CD4-positive, alpha-beta T cell treated with Interleukin-12 subunit alpha and Interleukin-12 subunit beta, for 1 hour (primary cell): ENCODE results near the gene SEC16A.
A peak's percentile ranks its signal among the peaks of the same experiment; 100 is the strongest.

Source experiments
- DNase-seq: peaks from one replicate; pipeline ENCODE4 v3.0.0-alpha.2; 2020

Gene SEC16A, protein sequence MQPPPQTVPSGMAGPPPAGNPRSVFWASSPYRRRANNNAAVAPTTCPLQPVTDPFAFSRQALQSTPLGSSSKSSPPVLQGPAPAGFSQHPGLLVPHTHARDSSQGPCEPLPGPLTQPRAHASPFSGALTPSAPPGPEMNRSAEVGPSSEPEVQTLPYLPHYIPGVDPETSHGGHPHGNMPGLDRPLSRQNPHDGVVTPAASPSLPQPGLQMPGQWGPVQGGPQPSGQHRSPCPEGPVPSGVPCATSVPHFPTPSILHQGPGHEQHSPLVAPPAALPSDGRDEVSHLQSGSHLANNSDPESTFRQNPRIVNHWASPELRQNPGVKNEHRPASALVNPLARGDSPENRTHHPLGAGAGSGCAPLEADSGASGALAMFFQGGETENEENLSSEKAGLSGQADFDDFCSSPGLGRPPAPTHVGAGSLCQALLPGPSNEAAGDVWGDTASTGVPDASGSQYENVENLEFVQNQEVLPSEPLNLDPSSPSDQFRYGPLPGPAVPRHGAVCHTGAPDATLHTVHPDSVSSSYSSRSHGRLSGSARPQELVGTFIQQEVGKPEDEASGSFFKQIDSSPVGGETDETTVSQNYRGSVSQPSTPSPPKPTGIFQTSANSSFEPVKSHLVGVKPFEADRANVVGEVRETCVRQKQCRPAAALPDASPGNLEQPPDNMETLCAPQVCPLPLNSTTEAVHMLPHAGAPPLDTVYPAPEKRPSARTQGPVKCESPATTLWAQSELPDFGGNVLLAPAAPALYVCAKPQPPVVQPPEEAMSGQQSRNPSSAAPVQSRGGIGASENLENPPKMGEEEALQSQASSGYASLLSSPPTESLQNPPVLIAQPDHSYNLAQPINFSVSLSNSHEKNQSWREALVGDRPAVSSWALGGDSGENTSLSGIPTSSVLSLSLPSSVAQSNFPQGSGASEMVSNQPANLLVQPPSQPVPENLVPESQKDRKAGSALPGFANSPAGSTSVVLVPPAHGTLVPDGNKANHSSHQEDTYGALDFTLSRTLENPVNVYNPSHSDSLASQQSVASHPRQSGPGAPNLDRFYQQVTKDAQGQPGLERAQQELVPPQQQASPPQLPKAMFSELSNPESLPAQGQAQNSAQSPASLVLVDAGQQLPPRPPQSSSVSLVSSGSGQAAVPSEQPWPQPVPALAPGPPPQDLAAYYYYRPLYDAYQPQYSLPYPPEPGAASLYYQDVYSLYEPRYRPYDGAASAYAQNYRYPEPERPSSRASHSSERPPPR (N-terminal part only)

DNA sequence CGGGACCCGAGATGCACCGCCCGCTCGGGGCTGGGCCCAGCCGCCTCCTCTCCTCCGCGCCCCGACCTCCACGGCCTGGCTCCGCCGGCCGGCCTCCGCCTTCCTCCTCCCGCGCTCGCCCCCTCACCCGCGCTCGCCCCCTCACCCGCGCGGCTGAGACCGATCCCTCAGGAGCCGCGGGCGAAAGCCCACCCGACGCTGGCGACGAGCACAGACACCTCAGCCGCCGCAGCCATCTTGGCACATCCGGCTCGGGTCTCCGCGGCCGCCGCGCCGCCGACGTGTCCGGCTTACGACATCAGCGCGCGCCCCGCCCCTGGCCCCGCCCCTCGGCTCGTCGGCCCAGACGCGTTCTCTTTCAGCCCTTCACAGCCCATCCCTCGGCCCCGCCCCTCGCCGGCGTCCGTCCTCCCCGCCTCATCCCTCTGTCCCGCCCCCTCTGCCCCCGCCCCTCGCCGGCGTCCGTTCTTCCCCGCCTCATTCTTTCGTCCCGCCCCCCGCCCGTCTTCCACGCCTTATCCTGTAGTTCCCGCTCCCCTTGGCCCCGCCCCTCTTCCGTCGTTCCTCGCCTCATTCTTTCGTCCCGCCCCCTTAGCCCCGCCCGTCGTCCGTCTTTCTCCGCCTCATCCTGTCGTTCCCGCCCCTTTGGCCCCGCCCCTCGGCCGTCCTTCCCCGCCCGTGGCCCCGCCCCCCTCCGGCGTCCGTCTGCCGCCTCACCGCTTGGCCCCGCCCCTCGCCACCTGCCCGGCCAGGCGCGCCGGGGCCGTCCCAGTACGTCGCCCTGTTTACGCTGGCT is at the start of gene SEC16A:
Gene SEC16A, minus strand, starts transcription at position 248 of the 796 bp plus-strand sequence. CDS start 5,425 bp downstream, outside the sequence.
- peak; percentile 99 for DNase-seq

DNA sequence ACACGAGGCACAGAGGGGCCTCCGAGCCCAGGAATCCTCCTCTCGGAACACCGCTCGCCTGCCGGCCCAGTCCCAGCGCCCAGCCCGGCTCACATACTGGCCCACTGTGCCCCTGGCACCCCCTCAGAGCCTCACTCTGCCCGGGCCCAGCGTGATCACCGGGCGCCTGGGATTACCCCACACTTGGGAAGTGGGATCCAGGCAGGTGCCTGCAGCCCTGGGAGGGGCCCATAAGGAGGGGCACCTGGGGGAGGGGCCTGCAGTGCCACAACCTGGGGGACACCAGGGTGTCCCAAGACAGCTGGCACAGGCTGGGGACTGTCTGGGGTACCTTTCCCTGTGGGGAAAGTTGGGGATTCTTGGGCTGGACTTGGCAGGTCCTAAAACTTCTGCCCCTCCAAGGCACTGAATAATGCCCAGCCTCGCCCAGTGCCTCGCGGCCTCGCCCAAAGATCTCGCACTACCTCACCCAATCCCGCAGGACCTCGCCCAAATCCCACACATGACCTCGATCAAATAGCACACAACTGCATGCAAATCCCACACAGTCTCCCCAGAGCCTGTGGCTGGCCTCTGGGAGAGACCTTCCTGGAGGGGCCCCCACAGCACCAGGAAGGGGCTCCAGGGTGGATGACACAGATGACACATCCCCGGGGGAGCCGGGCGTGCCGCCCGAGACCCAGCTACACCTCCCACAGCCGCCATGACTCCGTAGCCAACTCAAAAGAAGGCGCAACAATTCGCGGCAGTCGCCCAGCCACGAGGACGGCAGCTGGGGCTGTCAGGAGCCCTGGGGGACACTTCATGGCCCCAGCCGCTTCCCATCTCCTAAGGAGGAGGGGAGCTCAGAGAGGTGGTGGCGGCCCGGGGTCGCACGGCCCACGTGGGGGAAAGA is 49.3 kb upstream of the SEC16A start:
- no peak for DNase-seq

DNA sequence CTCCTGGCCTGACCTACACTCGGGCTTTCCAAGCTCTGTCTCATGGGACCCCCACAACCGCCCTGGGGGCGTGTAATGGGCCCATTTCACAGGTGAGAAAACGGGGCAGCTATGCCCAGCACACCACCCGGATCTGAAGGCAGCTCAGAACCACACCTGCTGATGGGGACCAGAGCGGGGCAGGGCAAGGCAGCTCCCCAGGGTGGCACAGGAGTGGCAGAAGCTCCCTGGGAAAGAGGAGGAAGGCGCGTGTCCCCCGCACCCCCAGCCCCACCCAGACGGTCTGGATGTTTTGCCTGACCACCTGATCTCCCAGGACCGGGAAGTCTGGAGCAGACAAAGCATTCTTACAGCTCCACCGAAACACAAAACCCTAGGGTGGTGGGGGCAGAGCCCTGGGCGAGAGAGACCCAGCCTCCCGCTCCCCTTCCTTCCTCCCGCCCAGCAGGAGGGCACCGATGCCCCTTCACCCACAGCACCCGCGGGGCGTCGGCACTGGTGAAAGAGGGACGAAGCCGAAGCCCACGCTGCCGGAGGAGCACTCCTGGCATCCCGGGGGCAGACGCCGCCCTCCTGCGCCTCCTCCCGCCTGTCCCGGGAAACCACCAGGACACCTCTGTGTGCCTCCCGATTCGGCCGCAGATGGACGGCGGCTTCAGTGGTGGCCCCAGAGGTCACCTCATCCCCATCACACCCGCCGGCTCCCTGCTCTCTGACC is 48.5 kb upstream of the SEC16A start:
- DNase-seq, result no peak

DNA sequence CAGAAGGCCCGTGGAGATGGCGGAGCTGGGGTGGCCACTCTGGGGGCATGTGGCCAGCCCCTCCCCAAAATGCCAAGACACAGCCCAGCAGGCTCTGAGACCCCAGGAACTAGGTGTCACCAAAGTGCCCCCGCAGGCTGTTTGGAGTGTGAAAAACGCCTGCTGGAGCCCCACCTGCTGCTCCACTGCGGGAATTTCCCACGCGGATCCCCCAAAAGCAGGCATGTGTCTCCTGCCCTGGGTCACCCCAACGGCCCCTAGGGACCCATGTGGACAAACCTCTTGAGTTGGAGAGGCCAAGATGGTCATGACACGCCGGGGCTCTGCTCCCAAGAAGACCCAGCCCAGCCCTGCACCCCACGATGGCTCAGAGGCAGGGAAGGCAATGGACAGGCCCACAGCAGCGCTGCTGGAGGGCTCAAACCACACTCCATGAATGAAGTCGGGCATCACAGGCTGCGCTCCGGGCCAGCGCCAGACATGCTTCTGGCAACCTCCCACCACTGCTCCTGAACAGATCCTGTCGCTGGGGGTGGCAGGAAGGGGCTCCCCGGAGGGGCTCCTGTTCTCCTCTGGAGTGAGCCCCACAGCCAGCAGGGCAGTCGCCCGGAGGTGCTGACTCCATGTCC is 47.7 kb upstream of the SEC16A start:
- no peak for DNase-seq

DNA sequence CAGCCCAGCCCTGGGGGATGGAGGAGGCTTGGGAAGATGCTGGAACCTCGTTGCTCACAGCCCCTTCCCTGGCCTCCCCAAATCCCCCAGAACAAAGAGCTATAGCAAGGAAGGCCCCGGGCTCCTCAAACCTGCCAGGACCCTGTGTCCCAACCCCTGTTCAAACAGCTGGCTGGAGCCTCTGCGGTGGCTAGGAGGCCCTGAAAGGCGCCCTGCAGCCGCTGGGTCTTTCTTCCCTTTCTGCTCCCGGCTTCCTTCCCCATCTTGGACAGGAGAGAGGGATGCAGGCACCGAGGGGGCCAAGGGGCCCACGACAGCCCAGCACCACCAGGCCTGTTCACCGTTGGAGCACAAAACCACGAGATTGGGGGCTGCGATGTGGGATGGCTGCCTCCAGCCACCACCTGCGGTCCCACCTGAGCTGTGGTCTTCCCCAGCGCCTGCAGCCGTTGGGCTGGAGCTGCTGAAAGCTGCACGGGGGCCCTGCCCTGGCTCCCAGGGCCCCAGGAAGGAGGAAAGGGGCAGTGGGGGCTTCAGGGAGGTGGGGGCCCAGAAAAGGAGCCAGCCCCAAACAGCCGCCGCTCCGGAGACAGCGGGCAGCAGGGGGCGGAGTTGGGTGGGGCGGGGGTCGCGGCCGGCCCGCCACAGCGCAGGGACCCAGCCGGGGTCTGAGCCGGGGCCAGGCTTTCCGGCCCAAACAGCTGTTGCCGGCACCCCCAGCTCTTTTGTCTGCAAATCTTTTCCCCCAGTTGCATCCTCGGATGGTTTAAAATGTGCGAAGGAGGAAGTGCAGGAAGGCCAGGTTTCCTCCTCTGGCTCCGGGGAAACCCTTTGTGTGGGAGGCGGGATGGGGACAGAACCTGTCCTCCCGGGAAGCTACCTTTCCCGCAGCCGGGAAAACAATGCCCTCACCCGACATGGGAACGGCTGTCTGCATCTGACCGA is 46.9 kb upstream of the SEC16A start:
- no peak for DNase-seq

DNA sequence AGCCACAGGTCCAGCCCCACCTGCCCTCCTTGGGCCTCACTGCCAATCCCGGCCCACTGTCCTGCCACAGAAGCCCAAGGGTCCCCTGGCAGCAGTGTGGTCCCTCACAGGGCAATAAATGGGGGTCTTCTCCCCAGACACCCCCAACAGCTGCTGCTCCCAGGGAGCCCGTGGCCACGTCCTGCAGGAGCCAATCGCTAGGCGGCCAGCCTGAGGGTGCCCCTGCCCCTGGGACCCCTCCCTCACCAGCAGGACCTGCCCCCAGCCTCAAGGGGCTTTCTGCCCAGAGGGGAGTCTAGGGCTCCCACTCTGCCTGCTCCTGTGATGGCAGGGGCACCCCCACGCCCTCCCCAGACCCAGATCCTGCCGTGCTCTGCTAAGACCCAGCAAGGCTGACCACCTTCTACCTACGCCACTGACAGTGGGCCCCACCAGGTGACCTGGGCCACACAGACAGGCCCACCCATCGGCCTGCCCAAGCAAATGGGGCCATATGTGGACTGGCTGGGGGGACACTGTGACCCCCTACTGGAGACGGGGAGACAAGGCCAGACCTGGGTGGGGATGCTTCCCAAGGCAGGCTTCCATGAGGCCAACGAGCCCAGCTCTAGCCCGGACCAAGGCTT is 46.0 kb upstream of the SEC16A start:
- DNase-seq, result no peak

DNA sequence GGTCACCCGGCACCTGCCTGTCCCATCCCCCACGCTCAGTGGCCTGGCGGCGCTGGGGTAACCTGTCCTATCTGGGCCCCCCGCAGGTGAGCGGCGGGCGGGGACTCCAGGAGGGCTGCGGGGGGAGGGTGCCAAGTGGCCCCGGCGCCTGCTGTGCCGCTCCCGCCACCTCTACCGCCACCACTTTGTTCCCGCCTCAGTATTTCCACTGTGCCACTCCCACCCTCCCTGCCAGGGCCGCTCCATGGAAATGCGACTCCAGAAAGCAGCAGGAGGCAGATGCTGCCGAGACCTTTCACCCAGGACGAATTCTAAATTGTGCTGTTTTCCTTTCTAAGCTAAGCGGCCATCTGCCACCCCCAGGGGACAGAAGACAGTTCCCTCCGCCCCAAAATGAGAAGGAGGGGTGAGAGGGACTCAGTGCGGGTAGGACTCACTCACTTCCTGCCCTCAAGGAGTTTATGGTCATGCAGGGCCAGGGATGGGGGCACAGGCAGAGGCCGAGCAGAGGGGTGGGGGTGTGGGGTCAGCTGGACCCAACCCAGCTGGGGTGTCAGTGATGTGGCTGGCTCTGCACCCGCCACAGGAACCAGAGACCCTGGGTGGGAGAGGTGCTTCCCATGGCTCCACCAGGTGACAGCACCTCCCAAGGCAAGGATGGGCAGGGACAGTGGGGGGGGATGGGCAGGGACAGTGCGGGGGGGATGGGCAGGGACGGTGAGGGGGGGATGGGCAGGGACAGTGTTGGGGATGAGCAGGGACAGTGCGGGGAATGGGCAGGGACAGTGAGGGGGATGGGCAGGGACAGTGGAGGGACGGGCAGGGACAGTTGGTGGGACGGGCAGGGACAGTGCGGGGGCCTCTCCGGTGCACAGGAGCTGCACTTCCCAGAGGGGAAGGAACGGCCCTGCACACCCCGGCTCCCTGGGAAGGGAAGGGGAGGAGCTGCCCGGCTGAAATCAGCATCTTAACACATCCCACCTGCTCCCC is 45.2 kb upstream of the SEC16A start:
- no peak for DNase-seq

DNA sequence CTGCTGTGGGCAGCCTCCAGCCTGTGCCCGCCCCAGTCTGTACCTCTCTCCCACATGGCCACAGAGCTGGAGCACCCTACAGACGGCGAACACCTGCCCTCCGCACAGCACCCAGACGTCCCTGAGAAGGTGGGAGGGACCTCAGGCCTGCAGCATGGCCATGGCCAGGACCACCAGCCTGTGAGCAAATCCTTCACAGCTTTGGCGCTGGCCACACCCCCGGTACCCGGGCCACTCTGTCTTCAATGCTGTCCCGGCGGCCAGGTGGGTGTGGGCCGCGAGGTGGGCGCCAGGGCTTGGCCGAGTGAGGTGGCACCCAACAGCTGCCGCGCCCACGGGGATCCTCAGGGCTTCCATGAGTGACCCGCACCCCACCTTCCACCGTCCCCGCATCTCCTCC is 44.3 kb upstream of the SEC16A start:
- no peak for DNase-seq

DNA sequence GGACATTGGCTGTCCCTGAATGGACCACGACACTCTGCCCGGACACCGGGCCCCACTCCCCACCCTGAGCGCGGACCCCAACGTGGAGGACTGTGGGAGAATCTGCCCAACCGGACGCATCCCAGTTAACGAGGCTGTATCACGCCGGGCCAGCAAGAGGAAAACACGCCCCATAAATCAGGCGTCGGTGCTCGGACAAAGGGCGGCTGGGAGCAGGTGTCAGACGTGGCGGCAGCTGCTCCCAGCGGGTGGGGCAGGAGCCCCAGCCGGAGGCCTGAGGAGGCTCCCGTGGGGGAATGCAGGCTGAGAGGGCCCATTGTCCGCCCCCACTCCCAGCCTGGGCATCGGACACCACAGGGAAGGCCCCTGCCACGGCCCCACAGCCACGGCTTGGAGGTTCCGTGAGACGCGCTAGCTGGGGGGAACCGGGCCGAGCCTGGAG is 43.8 kb upstream of the SEC16A start:
- DNase-seq, result no peak

DNA sequence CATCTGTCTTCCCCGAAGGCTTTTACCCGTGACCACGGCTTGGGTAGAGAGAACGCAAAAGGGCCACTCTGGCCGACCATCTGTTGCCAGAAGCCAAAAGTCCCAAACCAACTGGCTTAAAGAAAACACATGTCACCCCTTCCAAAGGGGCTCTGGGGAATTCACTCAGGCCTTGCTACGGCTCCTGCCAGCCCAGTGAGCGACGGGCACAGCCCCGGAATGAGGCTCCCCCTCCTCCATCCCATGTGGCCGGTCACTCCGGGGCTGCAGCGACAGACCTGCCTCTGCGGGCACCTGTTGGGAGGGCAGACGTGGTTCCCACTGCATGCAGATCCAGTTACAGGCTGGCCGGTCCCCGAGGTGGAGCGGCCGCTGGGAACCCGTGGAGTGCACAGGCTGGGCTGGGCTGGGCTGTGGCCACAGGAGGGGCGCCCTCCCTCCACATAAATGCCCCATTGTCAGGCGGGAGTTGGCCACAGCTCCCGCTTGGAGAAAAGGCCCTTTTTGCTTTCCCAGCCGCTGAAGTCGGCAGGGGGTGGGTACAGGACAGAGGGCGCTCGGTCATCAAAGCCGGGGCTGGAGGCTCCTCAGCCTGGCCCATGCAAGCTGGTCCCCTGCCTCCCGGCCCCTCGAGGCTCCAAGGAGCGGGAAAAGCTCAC is 43.1 kb upstream of the SEC16A start:
- DNase-seq, result no peak

DNA sequence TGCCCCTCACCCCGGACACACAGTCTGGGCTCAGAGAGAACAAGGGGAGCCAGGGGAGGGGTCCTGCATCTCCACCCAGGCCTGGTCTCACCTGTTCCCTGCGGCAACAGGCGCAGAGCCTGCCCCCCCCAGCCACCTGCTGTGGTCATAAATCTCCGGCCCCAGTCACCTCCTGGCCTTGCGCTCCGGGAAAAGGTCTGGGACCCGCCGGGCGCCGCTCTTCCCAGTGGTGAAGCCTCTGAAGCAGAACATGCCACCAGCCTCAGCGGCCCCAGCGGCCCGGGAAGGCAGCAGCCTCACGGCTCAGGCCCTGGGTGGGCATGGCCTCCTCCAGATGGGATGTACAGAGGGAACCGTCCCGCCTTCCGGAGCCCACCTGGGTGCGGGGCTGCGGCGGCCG is 42.4 kb upstream of the SEC16A start:
- no peak for DNase-seq

DNA sequence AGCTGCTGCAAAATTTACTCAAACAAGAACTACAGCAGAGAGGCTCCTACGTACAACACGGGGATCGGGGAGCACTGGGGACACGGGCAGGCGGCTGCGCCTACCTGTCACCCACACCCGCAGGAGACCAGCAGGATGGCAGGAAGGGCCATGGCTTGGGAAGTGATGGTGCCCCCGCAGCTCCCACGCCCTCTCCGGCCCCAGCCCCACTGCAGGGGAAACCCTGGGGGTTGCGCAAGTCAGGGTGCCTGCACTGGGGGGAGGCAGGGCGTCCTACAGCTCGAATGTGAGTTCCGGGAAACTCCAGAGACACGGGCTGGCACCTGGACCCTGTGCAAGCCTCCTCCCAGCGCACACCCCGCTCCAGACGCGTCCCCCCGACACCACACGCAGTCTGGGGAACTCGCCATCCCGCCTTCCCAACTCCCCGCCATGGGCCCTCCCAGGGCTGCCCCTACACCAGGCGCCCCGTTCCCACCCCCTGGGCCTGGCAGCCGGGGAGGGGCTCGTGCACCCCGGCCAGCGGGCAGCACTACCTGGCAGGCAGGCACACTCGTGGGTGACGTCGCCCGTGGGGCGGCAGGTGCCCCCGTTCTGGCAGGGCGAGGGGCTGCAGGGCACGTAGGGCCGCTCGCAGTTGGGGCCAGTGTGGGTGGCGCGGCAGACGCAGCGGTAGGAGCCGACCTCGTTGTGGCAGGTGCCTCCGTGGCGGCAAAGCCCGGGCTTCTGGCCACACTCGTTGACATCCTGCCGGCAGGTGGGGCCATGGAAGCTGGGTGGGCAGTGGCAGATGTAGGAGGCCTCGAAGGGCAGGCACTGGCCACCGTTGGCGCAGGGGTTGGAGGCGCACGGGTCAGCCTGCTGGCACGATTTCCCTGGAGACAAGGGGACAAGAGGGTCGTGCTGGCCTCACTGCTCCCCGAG is 39.7 kb upstream of the SEC16A start:
- DNase-seq, result no peak

DNA sequence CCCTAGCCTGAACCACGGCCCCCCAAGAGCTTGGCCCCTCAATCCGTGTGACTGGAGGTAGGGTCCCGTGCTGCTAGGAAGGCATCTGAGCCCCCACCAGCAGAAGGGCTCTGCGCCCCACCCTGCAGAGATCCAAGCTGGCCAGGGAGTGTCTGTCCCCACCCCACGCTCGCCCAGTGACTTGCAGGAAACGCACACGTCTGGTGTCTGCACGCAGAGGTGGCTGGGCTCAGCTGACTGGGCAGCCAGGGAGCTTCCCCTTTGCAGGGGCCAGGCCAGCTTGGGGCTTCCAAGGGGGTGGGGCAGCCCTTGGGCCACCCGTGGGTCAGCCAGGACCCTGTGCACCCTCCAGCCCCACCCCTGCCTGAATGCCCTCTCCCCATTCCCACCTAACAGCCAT is 38.7 kb upstream of the SEC16A start:
- no peak for DNase-seq

DNA sequence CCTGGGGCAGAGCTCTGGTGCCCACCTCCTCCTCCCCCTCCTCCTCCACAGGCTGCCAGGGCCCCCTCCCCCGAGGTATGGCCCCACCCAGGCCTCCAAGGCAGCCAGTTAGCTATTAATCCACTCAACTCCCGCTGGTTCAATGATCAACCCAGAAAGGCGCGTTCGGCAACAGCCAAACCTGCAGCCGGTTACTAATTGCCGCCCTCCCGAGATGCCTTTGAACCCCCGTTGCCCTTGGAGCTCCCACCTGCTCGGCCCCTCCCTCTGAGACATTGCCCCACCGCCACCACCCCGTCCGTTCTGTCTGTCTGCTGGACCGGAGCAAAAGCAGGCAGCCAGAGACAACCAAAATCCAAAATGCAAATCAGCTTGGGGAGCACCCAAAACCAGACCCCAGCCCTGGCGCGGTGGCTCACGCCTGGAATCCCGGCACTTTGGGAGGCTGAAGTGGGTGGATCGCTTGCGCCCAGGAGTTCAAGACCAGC is 37.3 kb upstream of the SEC16A start:
- no peak for DNase-seq
